BJ (cell line): ENCODE data around the gene CCDC186. TPM values are rescaled to one million over a fixed set of nuclear protein-coding genes. Genes with fewer than 3 reads are reported as not detected.
"Not testable (repeated sequence)": the region's sequence is repeated elsewhere in the genome, so short reads cannot be mapped to it uniquely, and the experiment has no call there.

Experiments
- CTCF ChIA-PET: fragments of 350-600 bp; formaldehyde crosslinking; extraction: SDS; loops from one replicate; lab custom pipeline; 2021; ENCODE audit warnings: antibody characterized with exemption, inconsistent platforms; lab: Yijun Ruan, JAX
- POLR2A ChIA-PET: fragments of 300-600 bp; sonication (Branson Sonifier 250); formaldehyde crosslinking; extraction: SDS; loops from one replicate; lab custom pipeline; 2021; ENCODE audit warnings: antibody characterized with exemption; lab: Charles Lee
- DNase-seq: peaks from one replicate; pipeline ENCODE4 v3.0.0-alpha.2; 2011; ENCODE audit warnings: low read depth
- H3K27me3 ChIP-seq: 2 replicates; pipeline ENCODE4 v1.6.0; 2011; ENCODE audit warnings: low read length; ENCODE audit not compliant: control insufficient read depth, insufficient read depth
- H3K36me3 ChIP-seq: 2 replicates; pipeline ENCODE4 v1.5.1; 2011; ENCODE audit warnings: low read length; ENCODE audit not compliant: control insufficient read depth, insufficient read depth
- H3K4me3 ChIP-seq: 2 replicates; pipeline ENCODE4 v1.5.1; 2011; ENCODE audit warnings: low read depth, mild to moderate bottlenecking, control low read depth, low read length
- CTCF ChIP-seq: IDR thresholded peaks from 2 replicates; pipeline ENCODE4 v1.5.1; 2011; ENCODE audit warnings: low read depth, mild to moderate bottlenecking, control low read depth, inconsistent platforms, low read length, moderate library complexity; ENCODE audit not compliant: insufficient read depth
- polyA plus RNA-seq: library from polyadenylated mRNA; depleted of rRNA; stranded (reverse); fragments of >200 nt; gene quantifications from 2 replicates; pipeline ENCODE4 v1.2.3, GENCODE V29; 2011

Gene CCDC186
- polyA plus RNA-seq, 1 experiment = 2.2 TPM

GRCh38 chr10:114143160-114143559 lies 30.8 kb downstream of the CCDC186 start:
- TF ChIP-seq CTCF = no peak
- ChIA-PET POLR2A (no interaction called here), CTCF (interaction anchor here (0.9 kb wide), 1 partner anchor 492 kb away, joined by 3 read pairs; no protein-coding TSS in a partner anchor)

GRCh38 chr10:114142018-114142417 lies 32.0 kb downstream of the CCDC186 start:
- DNase-seq = no peak
- TF ChIP-seq CTCF = no peak
- CTCF ChIA-PET = no interaction called here

More at GRCh38 chr10:114143160-114143559, 30.8 kb downstream of the CCDC186 start:
- peaks cover 4% of the 10 kb centered on the region for H3K36me3 ChIP-seq
- no peaks in the 10 kb centered on the region for H3K27me3 ChIP-seq
- DNase-seq = no peak
- no peak overlapping the region for H3K4me3 ChIP-seq

GRCh38 chr10:114140827-114141226 lies 33.2 kb downstream of the CCDC186 start:
- CTCF ChIA-PET = interaction anchor here (0.6 kb wide), 1 partner anchor 343 kb away, joined by 4 read pairs; no protein-coding TSS in a partner anchor
- H3K36me3 ChIP-seq, POLR2A ChIA-PET, H3K27me3 ChIP-seq, H3K4me3 ChIP-seq, DNase-seq: not testable (repeated sequence)

More at GRCh38 chr10:114142018-114142417, 32.0 kb downstream of the CCDC186 start:
- Histone ChIP-seq H3K36me3 (peaks cover 4% of the 10 kb centered on the region), H3K27me3 (no peaks in the 10 kb centered on the region), H3K4me3 (no peak overlapping the region)
- POLR2A ChIA-PET = no interaction called here

- no peak for DNase-seq
- H3K27me3 ChIP-seq = no peaks in the 10 kb centered on the region
- H3K36me3 ChIP-seq = peaks cover 6% of the 10 kb centered on the region
- ChIA-PET CTCF (interaction anchor here (0.6 kb wide), 1 partner anchor 342 kb away, joined by 4 read pairs; no protein-coding TSS in a partner anchor), POLR2A (no interaction called here)
- no peak overlapping the region for H3K4me3 ChIP-seq
- TF ChIP-seq CTCF = no peak
Observed at GRCh38 chr10:114140036-114140435, 34.0 kb downstream of the CCDC186 start.

- no peak for TF ChIP-seq CTCF
- peaks cover 6% of the 10 kb centered on the region for H3K36me3 ChIP-seq
- POLR2A ChIA-PET = no interaction called here
- DNase-seq = no peak
- H3K4me3 ChIP-seq = no peak overlapping the region
- H3K27me3 ChIP-seq = no peaks in the 10 kb centered on the region
- CTCF ChIA-PET = no interaction called here
Observed at GRCh38 chr10:114138581-114138980, 35.4 kb downstream of the CCDC186 start.

GRCh38 chr10:114135476-114135875 lies 38.5 kb downstream of the CCDC186 start:
- CTCF ChIA-PET = interaction anchor here (0.9 kb wide), 1 partner anchor 21 kb away, joined by 3 read pairs; no protein-coding TSS in a partner anchor

More at GRCh38 chr10:114135476-114135875, 38.5 kb downstream of the CCDC186 start:
- no peak for TF ChIP-seq CTCF
- POLR2A ChIA-PET = no interaction called here
- DNase-seq = no peak
- Histone ChIP-seq H3K27me3 (no peaks in the 10 kb centered on the region), H3K4me3 (no peak overlapping the region), H3K36me3 (peaks cover 2% of the 10 kb centered on the region; the same call in 1 of the 2 replicates)
